Stimulated activated CD4-positive, alpha-beta T cell treated with anti-CD3 and anti-CD28 coated beads, Interleukin-2, amount 100 ng/mL, for 24 hours (primary cell): ENCODE results near the gene ZNF800.

Source experiments
- DNase-seq, 2 donors: peaks; one replicate each; pipeline ENCODE4 v3.0.0-alpha.2; 2020

The ZNF800 gene

GRCh38 chr7:127347567-127348246 lies 44.8 kb downstream of the ZNF800 start:
- peak; percentile 74 to 78 for DNase-seq

GRCh38 chr7:127346575-127347256 lies 45.8 kb downstream of the ZNF800 start:
- no peak for DNase-seq

- DNase-seq: no peak
Measured at GRCh38 chr7:127342596-127342995, 49.9 kb downstream of the ZNF800 start.

- DNase-seq: no peak
Measured at GRCh38 chr7:127338122-127338521, 54.4 kb downstream of the ZNF800 start.

- DNase-seq: no peak
Measured at GRCh38 chr7:127337581-127337980, 54.9 kb downstream of the ZNF800 start.

DNA sequence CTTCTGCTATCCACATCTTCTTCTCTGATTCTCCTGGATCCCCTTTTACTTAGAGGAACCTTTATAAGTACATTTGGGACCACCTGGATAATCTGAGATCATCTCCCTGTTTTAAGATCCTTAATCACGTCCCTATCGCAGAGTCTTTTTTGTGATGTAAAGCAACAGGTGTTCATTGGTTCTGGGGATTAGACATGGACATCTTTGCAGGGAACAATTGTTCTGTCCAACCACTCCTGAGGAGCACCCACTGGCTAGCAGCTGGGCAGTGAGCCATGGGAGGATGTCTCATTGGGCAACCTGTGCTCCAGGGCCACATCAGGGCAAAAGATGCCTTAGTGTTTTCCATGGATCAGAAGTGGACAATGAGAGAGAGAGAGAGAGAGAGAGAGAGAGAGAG lies 56.0 kb downstream of the ZNF800 start:
- DNase-seq: no peak

GRCh38 chr7:127332880-127333279 lies 59.6 kb downstream of the ZNF800 start:
- no peak for DNase-seq

GRCh38 chr7:127330070-127330469 lies 62.4 kb downstream of the ZNF800 start:
- DNase-seq: no peak

DNA sequence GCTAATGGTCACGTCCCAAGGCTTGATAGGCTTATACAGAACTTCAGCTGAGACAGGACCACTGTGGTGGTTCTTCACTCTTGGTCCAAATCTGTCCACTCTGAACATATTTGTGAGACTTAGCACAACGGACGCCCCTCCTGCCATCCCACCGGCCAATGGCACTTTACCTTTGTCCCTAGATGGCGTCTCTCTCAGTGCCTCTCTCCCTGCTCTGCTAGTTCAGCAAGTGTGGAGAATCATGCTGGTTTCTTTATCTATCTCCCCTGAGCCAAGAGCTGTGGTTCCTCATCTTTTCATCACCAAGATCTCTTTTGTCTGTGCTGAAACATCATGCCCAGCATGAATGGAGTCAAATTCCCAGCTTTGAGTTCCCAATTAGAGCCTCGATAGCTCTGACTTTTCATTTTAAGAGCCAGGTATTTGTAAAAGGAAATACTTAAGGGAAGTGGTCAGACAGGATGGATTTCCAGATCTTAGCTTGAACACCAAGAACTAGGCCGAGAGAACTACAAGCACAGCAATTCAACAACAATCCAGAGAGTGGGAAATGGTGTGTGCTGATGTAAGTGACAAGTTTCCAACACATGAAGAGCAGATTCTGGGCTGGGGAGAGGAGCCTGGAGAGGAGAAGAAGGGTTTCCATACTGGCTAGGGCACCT lies 69.5 kb downstream of the ZNF800 start:
- no peak for DNase-seq

GRCh38 chr7:127322351-127322750 lies 70.2 kb downstream of the ZNF800 start:
- no peak for DNase-seq

- no peak for DNase-seq
Measured at GRCh38 chr7:127320974-127321373, 71.5 kb downstream of the ZNF800 start.
